Measurements from ENCODE around the gene STS.

DNA sequence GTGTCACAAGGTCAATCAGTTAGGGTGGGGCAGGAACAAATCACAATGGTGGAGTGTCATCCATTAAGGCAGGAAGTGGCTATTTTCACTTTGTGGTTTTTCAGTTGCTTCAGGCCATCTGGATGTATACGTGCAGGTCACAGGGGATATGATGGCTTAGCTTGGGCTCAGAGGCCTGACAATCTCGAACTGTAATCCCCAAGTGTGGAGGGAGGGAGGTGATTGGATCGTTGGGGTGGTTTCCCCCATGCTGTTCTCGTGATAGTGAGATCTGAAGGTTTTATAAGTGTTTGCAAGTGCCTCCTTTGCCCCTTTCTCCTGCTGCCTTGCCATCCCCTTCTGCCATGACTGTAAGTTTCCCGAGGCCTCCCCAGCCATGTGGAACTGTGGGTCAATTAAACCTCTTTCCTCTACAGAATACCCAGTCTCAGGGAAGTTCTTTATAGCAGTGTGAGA is 36.7 kb upstream of the STS start:
- TF ChIP-seq POLR2A (IDR thresholded peaks at IDR 0.05) = no peak
- no peak for TF ChIP-seq CTCF (IDR thresholded peaks at IDR 0.05)
- no peak for TF ChIP-seq EP300 (IDR thresholded peaks at IDR 0.05)

All from upper lobe of left lung (tissue), 4 donors.